ENCODE measurements around the gene TMPRSS2.

TMPRSS2 gene

DNA sequence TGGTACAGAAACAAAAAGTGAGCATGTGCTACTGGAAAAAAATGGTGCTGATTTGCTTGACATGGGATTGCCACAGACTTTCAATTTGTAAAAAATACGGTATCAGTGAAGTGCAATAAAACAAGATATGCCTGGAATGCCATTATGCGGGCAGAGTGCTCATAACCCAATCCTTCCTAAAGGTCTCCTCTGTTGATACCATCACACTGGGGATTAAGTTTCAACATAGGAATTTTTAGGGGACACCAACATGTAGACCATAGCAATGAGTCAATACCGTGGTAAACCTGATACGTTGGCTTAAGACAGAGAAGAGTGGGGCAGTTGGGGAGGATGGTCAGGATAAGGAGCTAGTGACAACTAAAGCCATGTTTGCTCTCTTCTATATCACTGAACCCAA is 61.4 kb downstream of the TMPRSS2 start:
- no peak for DNase-seq

DNA sequence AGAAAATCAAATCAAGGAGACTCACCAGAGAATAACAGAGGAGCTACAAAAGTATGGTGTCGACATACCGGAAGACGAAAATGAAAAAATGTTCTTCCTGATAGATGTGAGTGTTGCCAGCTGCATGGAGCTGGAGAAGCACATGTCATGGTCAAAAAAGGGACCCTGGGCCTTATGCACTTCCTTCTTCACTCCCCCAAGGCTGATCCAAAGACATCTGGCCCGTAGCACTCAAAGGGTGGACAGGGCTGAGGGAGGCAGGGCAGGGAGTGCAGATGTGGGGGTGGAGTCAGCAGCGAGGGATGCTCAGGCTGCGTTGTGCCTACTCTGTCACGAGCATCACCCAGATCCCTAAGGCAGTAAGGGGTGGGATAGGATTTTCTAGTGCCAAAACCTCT is 62.5 kb downstream of the TMPRSS2 start:
- no peak for DNase-seq

DNA sequence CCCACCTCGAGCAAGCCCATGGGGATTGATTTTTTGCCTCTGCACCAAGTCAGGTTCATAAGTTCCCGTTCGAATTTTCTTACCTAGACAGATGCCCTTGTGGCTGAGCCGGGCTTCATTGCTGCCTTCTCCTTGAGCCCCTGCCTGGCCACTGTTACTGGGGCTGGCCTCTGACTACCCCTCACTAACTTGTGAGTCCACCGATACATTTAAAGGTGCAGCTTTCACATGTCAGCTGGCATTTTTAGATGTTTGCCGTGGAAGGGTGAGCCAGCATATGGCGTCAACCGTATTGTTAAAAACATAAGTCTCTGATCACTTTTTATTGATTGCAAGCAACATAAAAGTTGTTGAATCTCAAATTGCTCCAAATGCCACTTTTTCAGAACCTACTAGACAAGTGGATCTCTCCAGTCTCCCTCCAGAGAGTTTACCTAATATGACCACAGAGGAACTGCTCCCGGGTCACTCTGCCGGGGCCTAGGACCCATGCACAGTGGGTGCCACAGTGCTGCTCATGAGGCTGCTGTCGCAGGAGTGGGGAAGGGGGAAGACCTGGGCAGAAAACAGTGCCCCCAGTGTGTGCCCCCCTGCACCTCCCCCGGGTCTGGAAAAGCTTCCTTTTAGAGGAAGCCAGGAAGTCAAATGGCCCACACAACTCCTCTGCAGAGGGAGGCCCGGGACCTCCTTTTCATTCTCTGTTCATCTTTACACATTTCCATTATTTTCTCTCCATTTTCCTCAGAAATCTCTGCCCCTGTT is 63.1 kb downstream of the TMPRSS2 start:
- DNase-seq: no peak

DNA sequence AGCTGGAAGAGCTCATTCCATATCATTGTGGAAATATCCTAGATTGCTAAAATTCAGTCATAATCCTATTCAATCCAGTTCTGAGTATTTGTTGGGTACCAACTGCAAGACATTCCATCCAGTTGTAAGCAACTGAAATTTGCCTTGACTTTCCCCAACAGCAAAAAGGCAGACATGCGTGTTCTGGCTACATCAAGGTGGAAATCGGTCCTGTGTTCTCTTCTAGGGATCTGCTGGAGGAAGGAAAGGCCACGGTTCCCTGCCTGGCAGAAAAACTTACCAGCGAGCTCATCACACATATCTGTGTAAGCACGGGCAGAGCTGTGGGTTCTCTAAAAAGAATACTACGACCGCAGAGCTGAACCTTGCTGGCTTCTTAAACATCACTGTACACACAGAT is 64.4 kb downstream of the TMPRSS2 start:
- DNase-seq: no peak

DNA sequence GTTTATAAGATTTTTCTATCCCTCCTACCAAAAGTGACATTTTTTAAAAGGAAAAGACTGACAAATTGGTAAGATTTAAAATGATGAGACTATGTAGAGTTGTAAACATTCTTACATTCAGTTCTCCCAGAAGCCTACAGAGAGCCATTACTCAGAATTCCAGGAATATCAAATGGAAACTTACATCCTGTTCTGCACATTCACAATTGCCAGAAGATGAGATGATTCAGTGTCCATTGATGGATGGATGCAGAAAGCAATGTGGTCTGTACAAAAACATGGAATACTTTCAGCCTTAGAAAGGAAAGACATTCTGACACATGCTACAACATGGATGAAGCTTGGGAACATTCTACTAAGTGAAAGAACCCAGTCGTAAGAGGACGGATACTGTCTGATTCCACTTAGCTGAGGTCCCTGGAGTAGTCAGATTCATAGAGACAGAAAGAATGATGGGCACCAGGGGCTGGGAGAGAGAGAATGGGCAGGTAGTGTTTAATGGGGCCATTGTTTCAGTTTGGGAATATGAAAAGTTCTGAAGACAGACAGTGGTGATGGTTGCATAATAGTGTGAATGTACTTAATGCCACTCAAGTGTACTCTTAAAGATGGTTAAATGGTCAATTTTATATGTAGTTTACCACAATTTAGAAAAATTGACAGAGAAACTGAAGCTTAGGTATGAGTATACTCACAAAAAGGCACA is 65.3 kb downstream of the TMPRSS2 start:
- no peak for DNase-seq

DNA sequence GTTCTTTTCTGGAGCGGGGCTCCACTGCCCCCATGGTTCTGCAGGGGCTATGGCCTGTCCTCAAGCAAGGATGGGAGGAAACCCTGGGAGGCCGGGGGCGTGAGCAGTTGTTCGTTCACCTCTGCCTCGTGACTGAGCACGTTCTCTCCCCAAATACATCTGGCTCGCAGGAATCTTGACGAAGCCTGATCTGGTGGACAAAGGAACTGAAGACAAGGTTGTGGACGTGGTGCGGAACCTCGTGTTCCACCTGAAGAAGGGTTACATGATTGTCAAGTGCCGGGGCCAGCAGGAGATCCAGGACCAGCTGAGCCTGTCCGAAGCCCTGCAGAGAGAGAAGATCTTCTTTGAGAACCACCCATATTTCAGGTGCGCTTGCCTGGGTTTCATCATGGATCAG is 66.4 kb downstream of the TMPRSS2 start:
- DNase-seq: no peak

DNA sequence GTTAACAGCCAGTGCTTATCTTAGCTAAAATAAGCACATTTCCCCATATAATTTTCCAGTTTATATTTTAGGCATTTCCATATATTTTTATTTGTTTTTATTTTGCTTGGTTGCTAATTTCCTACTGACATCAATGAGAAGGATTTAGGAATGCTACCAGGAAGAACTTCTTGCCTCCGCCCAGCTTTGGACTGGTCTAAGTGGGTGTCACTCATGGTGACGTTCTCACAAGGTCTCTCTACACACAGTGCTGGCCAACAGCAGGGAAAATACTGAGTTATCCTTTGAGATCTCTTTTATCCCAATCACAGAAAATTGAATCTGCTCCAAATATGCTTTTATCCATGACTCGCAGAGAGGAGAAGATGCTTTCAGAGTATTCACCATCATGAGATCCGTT is 68.7 kb downstream of the TMPRSS2 start:
- DNase-seq: no peak

DNA sequence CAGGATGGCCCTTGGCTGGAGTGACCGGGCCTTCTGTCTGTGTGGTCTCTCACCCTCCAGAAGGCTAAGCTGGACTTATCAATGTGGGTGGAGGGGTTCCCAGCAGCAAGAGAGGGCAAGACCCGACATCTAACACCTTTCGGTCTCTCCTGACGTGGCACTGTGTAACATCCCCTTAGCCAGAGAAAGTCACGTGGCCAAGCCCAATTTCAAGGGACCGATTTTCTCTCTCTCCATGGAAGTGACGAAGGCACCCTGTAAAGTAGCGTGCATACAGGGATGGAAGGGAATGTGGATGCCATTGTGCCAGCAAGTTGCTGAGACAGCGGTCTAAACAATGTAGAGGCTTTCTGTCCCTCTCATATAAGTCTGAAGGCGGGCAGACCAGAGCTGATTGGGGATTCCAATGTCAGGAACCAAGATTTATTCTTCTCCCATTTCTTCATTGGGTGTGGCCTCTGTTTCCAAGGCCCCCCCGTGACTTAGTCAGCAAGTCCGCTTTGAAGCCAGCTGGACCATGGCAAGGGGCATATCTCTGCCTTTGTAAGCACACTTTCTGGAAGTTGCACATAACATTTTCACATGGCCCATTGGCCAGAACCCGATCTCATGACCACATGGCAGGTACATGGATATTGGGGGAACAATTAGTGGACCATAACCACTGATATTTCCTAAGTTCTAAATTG is 69.4 kb downstream of the TMPRSS2 start:
- no peak for DNase-seq

DNA sequence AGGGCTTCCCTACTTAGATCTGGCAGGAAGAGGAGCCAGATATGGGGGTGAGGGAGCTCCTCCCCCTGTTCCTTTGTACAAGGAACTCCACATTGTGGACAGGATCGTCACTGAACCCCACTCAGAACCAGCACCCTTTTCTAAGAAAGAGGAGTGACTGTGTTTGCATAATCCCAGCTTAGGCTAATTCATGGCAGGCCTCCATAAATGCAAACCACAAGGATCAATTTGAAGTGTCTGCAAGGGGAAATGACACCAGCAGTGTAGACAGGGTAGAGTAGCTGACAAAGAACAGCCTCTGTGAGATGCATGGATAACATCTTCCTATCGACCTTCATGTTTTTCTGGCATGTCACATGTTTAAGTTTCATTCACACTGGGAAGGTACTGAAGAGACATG is 70.2 kb downstream of the TMPRSS2 start:
- DNase-seq: no peak

DNA sequence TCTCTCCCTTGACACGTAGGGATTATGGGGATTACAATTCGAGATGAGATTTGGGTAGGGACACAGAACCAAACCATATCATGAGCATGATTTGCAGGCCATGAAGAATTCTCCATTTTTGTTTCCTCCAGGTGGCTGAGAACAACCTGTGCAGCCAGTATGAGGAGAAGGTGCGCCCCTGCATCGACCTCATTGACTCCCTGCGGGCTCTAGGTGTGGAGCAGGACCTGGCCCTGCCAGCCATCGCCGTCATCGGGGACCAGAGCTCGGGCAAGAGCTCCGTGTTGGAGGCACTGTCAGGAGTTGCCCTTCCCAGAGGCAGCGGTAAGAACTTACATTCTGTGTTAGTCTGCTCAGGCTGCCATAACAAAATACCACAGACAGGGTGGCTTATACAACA is 72.3 kb downstream of the TMPRSS2 start:
- DNase-seq: no peak

DNA sequence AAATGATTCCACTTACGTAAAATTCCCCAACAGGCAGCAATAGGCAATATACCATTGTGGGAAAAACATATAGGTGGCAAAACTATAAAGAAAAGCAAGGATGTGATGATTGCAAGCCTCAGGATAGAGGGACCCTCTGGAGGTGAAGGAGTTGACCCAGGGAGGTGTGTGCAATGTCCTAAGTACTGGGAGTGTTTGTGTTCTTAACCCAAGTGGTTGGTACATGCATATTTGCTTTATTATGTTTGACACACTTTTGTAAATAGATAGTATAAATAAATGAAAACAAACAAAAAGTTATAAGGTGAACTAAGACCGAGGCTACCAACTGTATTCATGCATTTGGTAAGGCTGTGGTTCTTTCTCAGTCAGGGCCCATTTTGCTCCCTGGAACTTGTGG is 74.4 kb downstream of the TMPRSS2 start:
- DNase-seq: no peak

DNA sequence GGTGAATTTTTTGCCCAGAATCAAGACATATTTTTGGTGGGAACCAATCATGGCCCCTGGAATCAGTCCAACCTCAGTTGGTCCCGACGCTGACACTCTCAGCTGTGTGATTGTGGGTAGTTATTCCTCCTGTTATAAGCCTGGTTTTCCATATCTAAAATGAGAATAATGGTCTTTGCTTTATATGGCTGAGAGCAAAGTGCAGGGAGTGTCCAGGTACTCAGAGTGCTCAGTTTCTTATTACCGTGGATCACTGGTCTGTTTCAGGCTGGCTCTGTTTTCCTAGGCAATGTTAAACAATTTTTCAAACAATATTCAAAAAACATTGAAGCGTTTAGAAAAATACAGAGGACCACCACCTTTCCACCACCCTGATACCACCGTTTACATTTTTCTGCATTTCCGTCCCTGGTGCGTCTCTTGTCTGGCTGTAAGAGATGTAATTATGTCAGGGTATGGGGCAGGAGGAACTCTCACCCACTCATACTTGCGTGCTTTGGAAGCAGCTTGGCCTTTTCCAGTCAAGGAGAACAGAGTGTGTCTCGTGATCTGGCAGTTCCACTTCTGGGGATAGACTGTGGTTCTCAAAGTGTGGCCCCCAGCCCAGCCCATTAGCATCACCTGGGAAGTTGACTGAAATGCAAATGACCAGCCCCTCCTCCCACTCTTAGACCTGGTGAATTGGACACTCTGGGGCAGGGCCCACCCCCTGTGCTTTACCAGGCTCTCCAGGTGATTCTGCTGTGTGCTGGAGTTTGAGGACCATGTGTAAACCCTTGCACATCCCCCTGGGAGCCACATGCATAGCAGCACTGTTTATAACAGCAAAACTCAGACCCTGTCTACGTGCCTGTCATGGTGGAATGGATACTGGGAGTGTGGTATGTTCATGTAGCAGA is 75.1 kb downstream of the TMPRSS2 start:
- no peak for DNase-seq

DNA sequence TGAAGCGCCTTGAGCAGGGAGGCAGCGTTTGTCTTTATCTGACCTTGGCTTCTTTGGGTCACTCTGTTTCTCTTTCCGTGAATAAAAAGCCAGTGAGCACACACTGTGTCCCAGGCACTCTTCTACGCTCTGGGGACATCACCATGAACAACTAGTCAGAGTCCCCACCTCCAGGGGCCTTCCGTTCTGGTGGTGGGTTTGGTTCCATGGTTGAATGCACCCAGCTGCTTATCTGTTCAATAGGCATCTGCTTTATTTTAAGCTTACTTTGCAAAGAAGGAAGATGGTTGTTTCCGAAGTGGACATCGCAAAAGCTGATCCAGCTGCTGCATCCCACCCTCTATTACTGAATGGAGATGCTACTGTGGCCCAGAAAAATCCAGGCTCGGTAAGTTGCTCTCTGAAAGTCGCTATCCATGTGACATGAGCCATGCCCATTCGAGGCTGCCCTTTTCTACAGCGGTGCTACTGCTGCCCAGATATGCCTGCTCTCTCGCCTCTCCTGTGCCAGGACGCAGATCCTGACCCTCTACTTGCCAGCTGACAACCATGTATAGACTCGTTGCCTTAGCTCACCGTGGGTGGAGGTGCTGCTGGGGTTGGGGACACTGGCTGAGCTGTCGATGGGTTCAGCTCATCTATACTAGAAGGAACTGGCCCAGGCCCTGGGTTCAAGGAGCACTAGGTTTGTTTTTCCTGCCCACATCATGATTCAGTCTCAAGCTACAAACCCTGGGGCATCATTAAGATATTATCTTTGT is 76.0 kb downstream of the TMPRSS2 start:
- DNase-seq: no peak

DNA sequence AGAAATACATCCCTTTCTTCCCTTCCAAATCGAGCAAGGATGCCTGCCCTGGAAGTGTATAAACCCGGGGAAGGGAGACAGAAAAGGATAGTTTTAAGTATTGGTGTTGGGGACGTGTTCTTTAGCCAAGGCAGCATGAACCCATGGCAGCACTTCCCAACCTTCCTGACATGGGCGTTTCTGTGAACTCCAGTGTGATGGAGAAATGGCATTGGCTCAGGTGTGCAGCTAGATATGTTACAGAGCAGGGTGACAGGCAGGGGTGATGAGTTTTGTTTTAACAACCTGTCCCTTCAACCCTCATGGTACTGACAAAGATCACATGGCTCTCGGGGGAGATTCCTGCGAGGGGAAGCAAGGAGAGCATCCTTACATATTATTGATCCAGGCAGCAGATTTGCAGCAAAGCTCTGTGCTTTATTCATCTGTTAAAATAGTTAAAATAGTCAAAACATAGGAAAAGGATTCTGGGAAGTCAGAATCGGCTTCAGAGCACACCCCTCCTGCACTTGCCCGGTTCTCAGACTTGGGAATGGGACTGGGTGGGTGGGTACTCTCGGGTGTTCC is 78.0 kb downstream of the TMPRSS2 start:
- no peak for DNase-seq

DNA sequence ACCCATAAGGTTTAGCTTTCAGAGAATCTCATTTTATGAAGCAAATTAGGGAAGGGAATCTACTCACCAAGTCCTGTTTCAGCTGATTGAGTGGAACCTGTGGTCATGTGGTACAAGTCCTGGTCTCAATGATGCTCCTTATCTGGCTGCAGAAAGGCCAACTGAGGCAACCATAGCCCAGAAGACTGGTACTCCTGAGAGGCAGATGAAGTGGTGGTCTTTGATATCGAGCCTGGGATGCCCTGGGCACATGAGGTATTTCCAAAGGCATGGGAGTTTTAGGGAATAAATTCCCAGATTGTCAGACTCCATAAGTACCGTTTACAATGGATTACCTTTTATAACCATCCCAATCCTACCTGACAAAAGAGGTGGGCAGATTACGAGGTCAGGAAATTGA is 78.7 kb downstream of the TMPRSS2 start:
- DNase-seq: no peak

DNA sequence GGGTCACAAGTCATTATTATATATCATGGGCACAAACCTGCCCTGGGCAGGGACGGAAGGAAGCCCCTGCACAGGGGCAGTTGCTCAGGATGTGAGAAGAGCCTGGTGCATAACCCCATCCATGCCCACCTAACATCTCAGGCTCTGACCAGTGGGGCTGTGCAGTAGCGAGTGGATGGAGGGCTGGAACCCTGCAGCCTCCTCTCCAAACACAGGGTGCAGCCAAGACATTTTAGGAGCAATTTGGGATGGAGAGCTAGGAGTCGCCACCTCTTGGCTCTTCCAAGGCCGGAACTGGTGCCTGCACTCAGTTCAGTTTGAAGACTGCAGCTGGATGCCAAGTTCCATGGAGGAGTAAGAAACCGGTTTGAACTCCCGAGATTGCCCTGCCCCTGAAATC is 79.1 kb downstream of the TMPRSS2 start:
- no peak for DNase-seq

DNA sequence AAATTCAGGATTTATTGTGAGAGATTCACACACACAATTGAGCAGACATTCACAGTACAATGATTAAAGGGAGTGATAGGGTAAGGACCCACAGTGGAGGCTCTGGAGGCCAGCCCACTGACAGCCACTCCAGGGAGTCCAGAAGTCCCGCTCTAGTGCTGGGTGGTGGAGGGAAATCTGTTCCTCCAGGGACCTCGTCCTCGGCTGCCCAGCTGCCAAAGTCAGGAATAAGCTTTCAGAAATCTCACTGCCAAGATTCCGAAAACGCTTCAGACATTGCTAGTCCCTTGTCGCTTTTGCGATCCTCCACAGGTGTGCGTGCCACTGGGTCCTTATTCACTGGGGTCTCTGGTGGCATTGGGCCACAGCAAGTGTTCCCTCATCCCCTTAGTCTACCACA is 79.6 kb downstream of the TMPRSS2 start:
- no peak for DNase-seq

DNA sequence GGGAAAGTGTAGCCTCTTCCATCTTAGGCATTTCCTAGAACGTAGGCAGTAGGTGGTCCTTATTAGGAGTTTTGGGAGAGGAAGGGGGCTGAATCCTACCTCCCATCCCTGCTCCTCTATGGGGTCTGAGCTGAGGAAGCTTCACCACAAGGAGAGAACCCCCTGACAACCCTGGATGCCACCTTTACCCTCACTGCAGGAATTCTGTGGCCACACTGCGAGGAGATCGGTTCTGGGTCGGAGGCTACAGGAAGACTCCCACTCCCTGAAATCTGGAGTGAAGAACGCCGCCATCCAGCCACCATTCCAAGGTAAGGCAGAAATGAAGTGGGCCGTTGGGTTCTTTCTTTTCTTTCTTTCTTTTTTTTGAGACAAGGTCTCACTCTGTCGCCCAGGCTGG is 80.4 kb downstream of the TMPRSS2 start:
- no peak for DNase-seq

DNA sequence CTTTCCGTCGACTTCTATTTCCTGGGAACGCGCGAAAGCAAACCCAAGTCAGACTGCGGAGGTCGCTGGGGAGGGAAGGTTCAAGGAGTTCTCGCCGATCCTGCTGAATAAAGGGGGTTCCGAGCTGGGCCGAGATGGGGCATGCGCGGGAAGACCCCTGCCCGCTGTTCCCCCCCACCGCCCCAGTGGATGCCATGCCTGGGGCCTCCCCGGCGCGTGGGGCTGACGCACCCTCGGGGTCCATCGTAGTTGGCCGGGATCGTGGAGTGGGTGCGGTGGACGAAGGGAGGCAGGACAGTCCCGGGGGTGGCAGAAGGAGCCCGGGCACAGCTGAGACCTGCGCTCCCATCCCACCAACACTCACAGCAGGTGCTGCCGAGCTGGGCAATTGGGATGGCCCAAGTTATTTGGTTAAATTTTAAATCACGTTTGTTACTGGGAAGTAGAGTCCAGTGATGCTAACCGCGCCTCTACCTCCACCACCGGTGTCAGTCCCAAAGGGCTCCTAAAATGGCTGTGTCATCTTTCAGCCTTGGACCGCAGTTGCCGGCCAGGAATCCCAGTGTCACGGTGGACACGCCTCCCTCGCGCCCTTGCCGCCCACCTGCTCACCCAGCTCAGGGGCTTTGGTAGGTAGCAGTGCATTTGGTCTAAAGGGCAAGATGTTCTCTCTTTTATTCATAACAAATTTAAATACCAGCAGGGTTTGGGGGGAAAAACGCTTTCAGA is 81.1 kb downstream of the TMPRSS2 start:
- no peak for DNase-seq

DNA sequence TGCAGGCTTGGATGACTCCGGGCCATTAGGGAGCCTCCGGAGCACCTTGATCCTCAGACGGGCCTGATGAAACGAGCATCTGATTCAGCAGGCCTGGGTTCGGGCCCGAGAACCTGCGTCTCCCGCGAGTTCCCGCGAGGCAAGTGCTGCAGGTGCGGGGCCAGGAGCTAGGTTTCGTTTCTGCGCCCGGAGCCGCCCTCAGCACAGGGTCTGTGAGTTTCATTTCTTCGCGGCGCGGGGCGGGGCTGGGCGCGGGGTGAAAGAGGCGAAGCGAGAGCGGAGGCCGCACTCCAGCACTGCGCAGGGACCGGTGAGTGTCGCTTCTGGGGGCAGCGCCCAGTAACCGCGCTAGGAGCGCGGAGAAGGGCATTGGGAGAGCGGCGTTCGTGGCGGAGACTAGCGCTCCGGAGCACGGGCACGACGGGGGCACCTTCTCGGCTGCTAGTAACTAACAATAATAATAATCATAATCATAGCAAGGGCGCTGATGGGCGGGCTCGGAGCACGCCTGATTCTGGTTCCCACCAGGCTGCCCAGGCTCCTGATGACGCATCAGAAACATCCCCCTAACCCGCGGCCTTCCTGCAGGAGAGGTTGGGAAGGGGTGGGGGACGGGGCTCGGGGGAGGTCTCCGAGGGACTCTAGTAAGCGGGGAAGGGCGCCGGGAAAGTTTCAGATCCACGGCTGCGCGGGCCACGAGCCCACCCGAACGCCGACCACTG is 81.8 kb downstream of the TMPRSS2 start, which contains the start of gene MX1:
MX1 (plus strand) TSS at position 286 of the 722 bp plus-strand sequence. CDS start 5,832 bp downstream, outside the sequence.
- peak; percentile 20 for DNase-seq
